NT2/D1 (cell line): ENCODE results near the gene EOLA1.

Source experiments
- SUZ12 ChIP-seq: IDR thresholded peaks from 2 replicates; pipeline ENCODE4 v1.6.1; 2011; ENCODE audit not compliant: insufficient read length, insufficient read depth; ENCODE audit errors: extremely low read depth
- YY1 ChIP-seq: IDR thresholded peaks from 2 replicates; pipeline ENCODE4 v1.6.1; 2011; ENCODE audit not compliant: insufficient read length, insufficient read depth

- TF ChIP-seq YY1 (no peak), SUZ12 (no peak)
Measured at GRCh38 chrX:149563359-149563758, 22.5 kb downstream of the EOLA1 start.
